Astrocyte (in vitro differentiated cells and primary cell): ENCODE results near the gene SEMA3F.

Source experiments
- CTCF ChIP-seq: IDR thresholded peaks from 2 replicates; pipeline ENCODE4 v1.5.1; 2011; ENCODE audit warnings: low read depth, mild to moderate bottlenecking, inconsistent platforms, low read length, moderate library complexity; ENCODE audit not compliant: insufficient read depth
- EZH2 ChIP-seq: IDR thresholded peaks from 2 replicates; pipeline ENCODE4 v1.6.1; 2012; ENCODE audit warnings: mild to moderate bottlenecking, low read length, inconsistent platforms; ENCODE audit not compliant: insufficient read depth

GRCh38 chr3:50169232-50169832 is 14.2 kb downstream of the SEMA3F start:
- no peak for TF ChIP-seq CTCF
- TF ChIP-seq EZH2 = no peak
